Stimulated activated CD4-positive, alpha-beta T cell treated with anti-CD3 and anti-CD28 coated beads, Interleukin-15, amount 100 ng/mL, for 48 hours (primary cell): Measurements from ENCODE around the gene DCLRE1C.
"Not testable (repeated sequence)": the region's sequence is repeated elsewhere in the genome, so short reads cannot be mapped to it uniquely, and the experiment has no call there.

ENCODE experiments used
- DNase-seq, 2 donors: peaks; one replicate each; pipeline ENCODE4 v3.0.0-alpha.2; 2020; ENCODE audit warnings: low read depth in 2 of 2

DCLRE1C gene

GRCh38 chr10:14884082-14884481 lies 69.8 kb downstream of the DCLRE1C start:
- DNase-seq: no peak

- DNase-seq: no peak
These were observed 73.7 kb downstream of the DCLRE1C start for GRCh38 chr10:14880229-14880628.

- no peak for DNase-seq
These were observed 74.0 kb downstream of the DCLRE1C start for GRCh38 chr10:14879928-14880193.

GRCh38 chr10:14879124-14879927 lies 74.6 kb downstream of the DCLRE1C start:
- DNase-seq: peak in 1 of 2 donors; percentile 31

GRCh38 chr10:14878266-14879123 lies 75.4 kb downstream of the DCLRE1C start, which contains the start of gene SUV39H2:
Gene SUV39H2, plus strand, starts transcription at chr10:14878866. Its CDS starts 23 bp downstream, at chr10:14878889.
- peak; percentile 90 to 92 for DNase-seq

GRCh38 chr10:14876764-14877163 lies 77.1 kb downstream of the DCLRE1C start:
- DNase-seq: no peak

- DNase-seq: no peak
These were observed 78.0 kb downstream of the DCLRE1C start for GRCh38 chr10:14875941-14876340.

- no peak for DNase-seq
These were observed 80.7 kb downstream of the DCLRE1C start for GRCh38 chr10:14873090-14873760.

- not testable (repeated sequence) for DNase-seq
These were observed 89.0 kb downstream of the DCLRE1C start for GRCh38 chr10:14864871-14865270.

- not testable (repeated sequence) for DNase-seq
These were observed 89.4 kb downstream of the DCLRE1C start for GRCh38 chr10:14864466-14864865.

- no peak for DNase-seq
These were observed 93.1 kb downstream of the DCLRE1C start for GRCh38 chr10:14860791-14861190.

GRCh38 chr10:14859775-14860174 lies 94.1 kb downstream of the DCLRE1C start:
- DNase-seq: no peak

GRCh38 chr10:14859043-14859442 lies 94.9 kb downstream of the DCLRE1C start:
- no peak for DNase-seq

- DNase-seq: no peak
These were observed 95.4 kb downstream of the DCLRE1C start for GRCh38 chr10:14858338-14858960.

GRCh38 chr10:14855453-14855852 lies 98.4 kb downstream of the DCLRE1C start:
- DNase-seq: no peak

GRCh38 chr10:14852236-14852635 lies 101.7 kb downstream of the DCLRE1C start:
- DNase-seq: no peak
